Stimulated activated CD4-positive, alpha-beta T cell treated with anti-CD3 and anti-CD28 coated beads, Interleukin-1b, Interleukin-23, amount 100 ng/mL, for 48 hours (primary cell): ENCODE measurements around the gene METTL21C.

ENCODE experiments used
- DNase-seq: peaks from one replicate; pipeline ENCODE4 v3.0.0-alpha.2; 2020

Gene METTL21C

GRCh38 chr13:102658660-102659059 lies 36.2 kb downstream of the METTL21C start:
- DNase-seq = no peak

- DNase-seq = no peak
Measured at GRCh38 chr13:102657630-102658029, 37.2 kb downstream of the METTL21C start.

GRCh38 chr13:102654756-102655155 lies 40.1 kb downstream of the METTL21C start:
- DNase-seq = no peak

GRCh38 chr13:102651892-102652291 lies 43.0 kb downstream of the METTL21C start:
- DNase-seq = no peak

GRCh38 chr13:102651392-102651791 lies 43.5 kb downstream of the METTL21C start:
- DNase-seq = no peak

- DNase-seq = no peak
Measured at GRCh38 chr13:102650444-102650843, 44.4 kb downstream of the METTL21C start.

- DNase-seq = no peak
Measured at GRCh38 chr13:102648046-102648445, 46.8 kb downstream of the METTL21C start.

GRCh38 chr13:102645701-102646100 lies 49.1 kb downstream of the METTL21C start:
- DNase-seq = no peak

- DNase-seq = no peak
Measured at GRCh38 chr13:102643656-102644055, 51.2 kb downstream of the METTL21C start.

GRCh38 chr13:102642475-102642874 lies 52.4 kb downstream of the METTL21C start:
- DNase-seq = no peak

- no peak for DNase-seq
Measured at GRCh38 chr13:102642029-102642428, 52.8 kb downstream of the METTL21C start.

- DNase-seq = no peak
Measured at GRCh38 chr13:102638741-102639140, 56.1 kb downstream of the METTL21C start.
